ENCODE data around the gene CXorf49.
"Not testable (repeated sequence)": the region's sequence is repeated elsewhere in the genome, so short reads cannot be mapped to it uniquely, and the experiment has no call there.

CXorf49 gene

DNA sequence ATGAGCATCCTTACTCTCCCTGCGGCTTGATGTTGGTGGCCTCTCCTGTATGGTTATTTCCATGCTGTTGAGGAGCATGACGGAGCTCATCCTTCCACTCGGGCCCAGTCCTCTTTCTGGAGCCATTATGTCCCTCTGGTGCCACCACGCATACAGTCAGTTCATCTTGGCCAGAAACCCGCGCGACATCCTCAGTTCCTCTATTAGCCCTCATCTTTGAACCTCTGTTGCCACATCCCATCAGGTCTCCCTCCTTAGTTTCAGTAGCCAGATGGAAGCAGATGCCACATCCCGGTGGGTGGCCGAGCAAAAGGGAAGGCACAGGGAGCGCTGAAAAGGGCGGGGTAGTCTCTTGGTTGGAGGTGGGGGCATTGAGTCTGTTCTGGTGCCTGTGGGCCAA is 46.1 kb downstream of the CXorf49 start:
- no peak for DNase-seq (ENCODE audit: low spot score)

DNA sequence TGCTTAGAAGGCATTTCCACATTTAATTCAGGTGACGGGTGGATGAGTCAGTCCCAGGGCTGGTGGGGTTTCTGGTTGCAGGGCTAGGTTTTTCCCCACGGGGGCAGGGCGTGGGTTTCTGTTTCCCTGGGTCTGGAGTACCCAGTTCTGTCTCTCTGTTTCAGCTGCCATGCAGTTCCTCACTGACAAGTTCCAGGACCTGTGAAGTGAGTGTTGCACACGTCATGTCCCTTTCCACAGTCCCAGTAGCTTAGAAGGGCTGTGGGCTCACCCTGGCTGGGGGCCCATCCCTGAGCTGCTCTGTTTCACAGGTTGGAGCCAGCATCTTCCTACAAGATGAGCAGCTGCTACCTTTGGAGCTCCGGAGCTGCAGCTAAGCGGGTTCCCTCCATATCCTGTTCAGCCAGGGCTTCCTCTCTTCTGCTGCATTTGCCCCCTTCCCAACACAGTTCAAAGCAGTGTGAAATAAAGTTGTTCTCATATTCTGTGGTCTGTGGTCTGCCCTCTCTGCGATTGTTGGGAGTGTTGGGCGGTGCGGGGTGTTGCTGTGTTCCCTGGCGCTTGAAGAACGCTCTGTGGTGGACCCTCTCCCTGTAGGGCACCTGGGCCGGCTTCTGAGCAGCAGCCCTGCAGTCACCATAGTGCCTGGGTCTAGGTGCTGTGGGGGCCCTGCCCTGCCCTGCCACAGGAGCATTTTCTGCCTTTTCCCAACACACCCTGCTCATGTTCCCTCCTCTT is 46.9 kb downstream of the CXorf49 start:
- DNase-seq (ENCODE audit: low spot score): no peak

DNA sequence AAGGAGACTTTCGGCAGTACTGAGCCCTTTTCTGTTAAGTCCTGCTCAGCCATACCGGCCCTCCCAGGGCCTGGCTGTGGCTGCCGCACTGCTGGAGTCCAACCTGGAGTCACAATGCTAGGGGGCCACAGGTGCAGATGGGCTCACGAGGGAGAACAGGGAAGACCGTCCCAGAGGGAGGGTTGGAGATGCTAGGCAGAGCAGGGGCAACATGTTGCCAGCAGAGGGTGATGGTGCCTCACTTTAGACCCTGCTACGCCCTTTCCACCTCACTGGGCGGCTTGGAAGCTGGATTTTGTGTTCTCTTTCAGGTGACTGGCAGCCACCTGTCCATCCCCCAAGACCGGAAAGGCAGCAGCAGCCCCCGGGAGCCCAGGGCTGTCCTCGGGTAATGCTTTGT is 48.1 kb downstream of the CXorf49 start:
- not testable (repeated sequence) for DNase-seq (ENCODE audit: low spot score)

DNA sequence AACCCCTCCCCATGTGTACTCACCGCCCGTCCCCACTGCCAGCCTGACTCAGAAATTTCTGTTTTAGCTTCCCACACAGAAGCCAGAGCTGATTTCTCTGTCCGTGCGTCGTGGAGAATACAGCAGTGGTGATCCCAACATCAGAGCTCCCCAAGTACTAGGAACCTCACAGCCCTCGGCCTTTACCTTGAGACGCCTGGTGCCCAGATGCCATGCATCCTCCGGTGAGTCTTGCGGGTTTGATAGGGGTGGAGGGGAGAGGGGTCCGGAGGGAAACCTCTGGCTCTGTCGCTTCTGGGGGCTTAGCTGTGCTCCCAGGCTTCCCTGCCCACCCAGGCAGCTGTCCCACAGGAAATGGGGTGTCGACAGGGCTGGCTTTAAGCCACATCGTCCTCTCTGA is 48.6 kb downstream of the CXorf49 start:
- no peak for DNase-seq (ENCODE audit: low spot score)

DNA sequence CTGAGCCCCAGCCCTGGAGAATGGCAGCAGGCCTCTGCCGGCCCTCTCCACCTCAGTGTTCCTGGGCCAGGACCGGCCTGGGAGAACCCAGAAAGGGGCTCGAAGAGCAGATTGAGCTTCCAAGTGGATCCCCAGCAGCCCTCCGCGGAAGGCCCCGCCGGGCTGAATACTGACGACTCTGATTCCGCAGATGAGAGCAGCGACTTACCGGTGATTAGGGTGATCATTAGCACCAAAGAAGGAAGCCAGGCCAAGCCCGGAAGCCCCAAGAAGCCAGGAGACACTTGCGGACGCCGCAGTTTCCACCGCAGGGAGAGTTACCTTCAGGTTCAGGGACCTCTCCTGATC is 49.9 kb downstream of the CXorf49 start:
- no peak for DNase-seq (ENCODE audit: low spot score)

DNA sequence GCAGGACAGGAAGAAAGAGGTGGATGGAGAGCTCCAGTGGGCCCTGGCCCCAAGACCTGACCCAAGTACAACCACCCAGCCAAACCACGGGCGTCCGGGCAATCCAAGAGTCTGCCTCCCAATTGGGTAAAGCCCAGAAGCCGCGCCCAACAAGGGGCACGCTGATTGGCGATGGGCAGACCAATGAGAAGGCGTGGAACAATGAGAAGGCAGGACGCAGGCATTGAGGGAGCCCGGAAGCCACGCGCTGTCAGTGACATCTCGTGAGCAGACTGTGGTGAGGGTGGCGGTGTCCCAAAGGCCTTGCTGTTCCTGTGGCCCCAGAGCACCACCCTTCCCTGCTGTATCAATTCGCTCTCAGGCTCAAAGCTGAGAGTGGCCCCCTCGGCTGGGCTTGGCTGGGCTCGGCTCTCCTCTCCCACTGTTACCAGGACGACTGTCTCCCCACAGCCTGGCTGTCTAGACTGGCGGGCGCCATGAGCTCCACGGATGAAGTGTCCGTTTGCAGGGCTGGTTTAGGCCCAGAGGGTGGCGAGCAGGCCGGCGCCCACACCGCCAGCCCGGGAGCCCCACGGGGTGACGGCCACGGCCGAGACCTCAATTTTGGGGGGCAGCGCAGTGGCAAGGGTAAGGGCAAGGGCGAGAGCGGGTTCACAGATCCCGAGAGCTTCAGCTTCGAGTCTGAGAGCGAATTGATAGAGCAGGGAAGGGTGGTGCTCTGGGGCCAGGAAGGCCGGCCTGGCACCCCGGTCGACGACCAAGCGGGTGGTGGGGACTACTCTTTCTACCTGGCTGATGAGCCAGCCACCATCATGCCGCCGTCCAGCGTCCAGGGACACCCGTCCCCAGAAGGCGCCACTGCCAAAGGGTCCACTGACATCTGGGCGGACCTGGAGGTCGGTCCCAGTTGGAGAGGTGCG is 50.5 kb downstream of the CXorf49 start, which contains the start of gene LOC101059915:
LOC101059915 (plus strand) TSS at position 219 of the 920 bp plus-strand sequence.
- no peak for DNase-seq (ENCODE audit: low spot score)

DNA sequence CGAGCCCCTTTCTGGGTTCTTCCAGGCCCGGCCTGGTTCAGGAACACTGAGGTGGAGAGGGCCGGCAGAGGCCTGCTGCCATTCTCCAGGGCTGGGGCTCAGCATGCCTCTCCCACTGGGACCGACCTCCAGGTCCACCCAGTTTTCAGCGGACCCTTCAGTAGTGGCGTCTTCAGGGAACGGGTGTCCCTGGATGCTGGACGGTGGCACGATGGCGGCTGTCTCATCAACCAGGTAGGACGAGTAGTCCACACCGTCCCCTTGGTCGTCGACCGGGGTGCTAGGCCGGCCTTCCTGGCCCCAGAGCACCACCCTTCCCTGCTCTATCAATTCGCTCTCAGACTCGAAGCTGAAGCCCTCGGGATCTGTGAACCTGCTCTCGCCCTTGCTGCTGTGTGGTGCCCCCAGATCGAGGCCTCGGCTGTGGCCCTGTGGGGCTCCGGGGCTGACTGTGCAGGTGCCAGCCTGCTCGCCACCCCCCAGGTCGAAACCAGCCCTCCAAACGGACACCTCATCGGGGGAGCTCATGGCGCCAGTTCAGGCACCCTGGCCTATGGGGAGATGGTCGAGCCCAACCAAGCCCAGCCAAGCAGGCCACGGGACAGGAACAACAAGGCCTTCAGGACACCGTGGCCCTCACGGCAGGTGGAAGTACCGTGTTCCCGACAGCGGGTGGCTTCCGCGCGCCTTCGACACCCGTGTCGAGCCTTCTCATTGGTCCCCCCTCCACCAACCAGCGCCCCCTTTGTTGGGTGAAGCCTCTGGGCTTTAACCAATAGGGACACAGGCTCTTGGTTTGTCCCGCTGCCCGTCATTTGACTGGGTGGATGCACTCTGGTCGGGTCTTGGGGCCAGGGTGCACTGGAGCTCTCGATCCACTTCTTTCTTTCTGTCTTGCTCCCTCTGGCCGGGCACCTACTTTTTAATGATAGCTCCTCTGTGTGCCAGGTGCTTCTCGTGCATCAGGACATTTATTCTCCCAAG is 51.6 kb downstream of the CXorf49 start:
- no peak for DNase-seq (ENCODE audit: low spot score)

DNA sequence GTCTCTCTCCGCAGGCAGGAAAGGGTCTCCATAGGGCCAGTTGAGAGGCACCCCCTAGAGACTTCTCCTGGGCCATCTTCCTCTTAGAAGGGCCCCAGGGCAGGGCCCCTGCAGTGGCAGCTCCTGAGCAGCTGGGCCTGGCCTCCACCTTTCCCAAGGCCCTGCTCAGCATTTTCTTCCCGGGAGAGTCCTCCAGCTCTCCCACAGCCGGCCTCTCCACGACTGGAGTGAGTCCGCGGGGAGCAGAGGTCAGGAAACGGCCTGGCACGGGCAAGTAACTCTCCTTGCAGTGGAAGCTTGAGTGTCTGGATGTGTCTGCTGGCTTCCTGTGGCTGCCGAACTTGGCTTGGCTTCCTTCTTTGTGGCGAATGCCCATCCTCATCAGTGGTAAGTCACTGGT is 52.3 kb downstream of the CXorf49 start:
- no peak for DNase-seq (ENCODE audit: low spot score)

DNA sequence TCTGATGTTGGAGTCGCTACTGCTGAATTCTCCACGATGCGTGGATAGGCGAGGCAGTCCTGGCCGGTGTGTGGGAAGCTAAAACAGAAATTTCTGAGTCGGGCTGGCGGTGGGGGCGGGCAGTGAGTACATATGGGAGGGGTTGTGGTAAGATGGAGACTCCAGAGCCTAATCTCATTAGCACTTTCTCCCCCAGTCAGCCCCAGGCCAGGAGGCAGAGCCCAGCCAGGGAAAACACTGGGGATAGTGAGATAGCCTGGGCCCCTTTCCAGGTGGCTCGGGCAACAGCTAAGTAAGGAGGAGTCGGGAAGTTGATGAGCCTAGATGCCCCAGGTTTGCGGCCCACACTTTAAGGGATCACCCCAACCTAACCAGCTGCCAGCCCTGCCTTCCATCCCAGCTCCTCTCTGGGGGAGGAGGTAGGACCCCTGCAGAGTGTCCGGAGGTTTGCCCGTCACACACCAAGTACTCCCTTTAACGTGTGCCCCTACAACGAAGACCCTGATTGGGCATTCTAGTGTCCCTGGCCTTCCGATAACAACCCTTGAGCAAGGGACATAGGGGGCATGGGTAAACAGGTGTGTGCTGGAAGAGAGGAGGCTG is 53.1 kb downstream of the CXorf49 start:
- DNase-seq (ENCODE audit: low spot score): no peak

Measured in globus pallidus (tissue), 1 donor.